Liver (tissue), 3 donors: Measurements from ENCODE around the gene ACOT11.

Experiments used
- ATF3 ChIP-seq: IDR thresholded peaks from 2 replicates; pipeline ENCODE4 v1.6.1; 2016; ENCODE audit warnings: antibody characterized with exemption
- CTCF ChIP-seq: fragments of 150-350 bp; IDR thresholded peaks from 2 replicates; pipeline ENCODE4 v1.5.1; 2017; ENCODE audit warnings: improper control_type of control experiment, low read depth, low read length; ENCODE audit not compliant: missing input control
- FOXA1 ChIP-seq: IDR thresholded peaks from 2 replicates; pipeline ENCODE4 v1.6.1; 2016; ENCODE audit warnings: antibody characterized with exemption
- GABPA ChIP-seq, 2 donors: IDR thresholded peaks in 1 of 2; conservative IDR thresholded peaks in 1 of 2; 2 replicates each; pipeline ENCODE4 v1.6.1; 2016; ENCODE audit warnings: antibody characterized with exemption in 2 of 2, mild to moderate bottlenecking in 1 of 2, moderate library complexity in 1 of 2
- JUND ChIP-seq, 2 donors: IDR thresholded peaks; 2 replicates each; pipeline ENCODE4 v1.6.1; 2016; ENCODE audit warnings: antibody characterized with exemption in 2 of 2
- MAX ChIP-seq: IDR thresholded peaks from 2 replicates; pipeline ENCODE4 v1.6.1; 2016; ENCODE audit warnings: antibody characterized with exemption
- NR2F2 ChIP-seq: IDR thresholded peaks from 2 replicates; pipeline ENCODE4 v1.6.1; 2016; ENCODE audit warnings: antibody characterized with exemption
- RAD21 ChIP-seq, 2 donors: IDR thresholded peaks; 2 replicates each; pipeline ENCODE4 v1.6.1; 2016; ENCODE audit warnings: antibody characterized with exemption in 2 of 2, mild to moderate bottlenecking in 2 of 2
- TAF1 ChIP-seq: conservative IDR thresholded peaks from 2 replicates; pipeline ENCODE4 v1.6.1; 2016; ENCODE audit warnings: antibody characterized with exemption, mild to moderate bottlenecking
- YY1 ChIP-seq: IDR thresholded peaks from 2 replicates; pipeline ENCODE4 v1.6.1; 2016; ENCODE audit warnings: antibody characterized with exemption, mild to moderate bottlenecking
- donor health status: healthy.
- donor health status: healthy.

GRCh38 chr1:54606096-54606989 is 58.3 kb downstream of the ACOT11 start:
- TF ChIP-seq CTCF (no peak), GABPA (IDR thresholded peaks at IDR 0.05 in 1 of 2, conservative IDR thresholded peaks at IDR 0.05 in 1 of 2) (no peak), YY1 (no peak), JUND (IDR thresholded peaks at IDR 0.05) (no peak), FOXA1 (no peak), ATF3 (no peak), MAX (no peak), RAD21 (IDR thresholded peaks at IDR 0.05) (no peak), TAF1 (no peak), NR2F2 (no peak)
